Spleen (tissue), 7 donors: ENCODE data around the gene NDUFS5.

ENCODE experiments used
- CTCF ChIP-seq, 11 experiments: fragments of 200-600 bp in 7 of 11; fragments of 450-650 bp in 4 of 11; sonication (generic) in 4 of 11; IDR thresholded peaks in 8 of 11; conservative IDR thresholded peaks in 3 of 11; 1 replicate in 7 of 11; 2 replicates in 4 of 11; pipeline versions ENCODE4 v1.4.0 to v1.8.0; 2016 to 2021; ENCODE audit warnings: antibody characterized with exemption in 11 of 11, inconsistent platforms in 4 of 11, mild to moderate bottlenecking in 1 of 11
- POLR2A ChIP-seq, 3 donors: fragments of 450-650 bp; IDR thresholded peaks; one replicate each; pipeline ENCODE4 v1.5.1; 2017; ENCODE audit warnings: antibody characterized with exemption in 3 of 3, mild to moderate bottlenecking in 1 of 3
- POLR2AphosphoS5 ChIP-seq, 3 donors: sonication (generic); formaldehyde crosslinking; IDR thresholded peaks; one replicate each; pipeline ENCODE4 v1.5.1; 2017; ENCODE audit warnings: antibody characterized with exemption in 3 of 3
- donor health status: DM: no; HTN: no; CAD: no; lungs with moderate emphysema.
- donor health status: DM: no; HTN: no; CAD: no.
- donor health status: DM: no; HTN: no; CAD: no.

GRCh38 chr1:39082010-39082799 is 56.1 kb downstream of the NDUFS5 start:
- TF ChIP-seq CTCF (IDR thresholded peaks at IDR 0.05 in 8 of 11, conservative IDR thresholded peaks at IDR 0.05 in 3 of 11) (no peak), POLR2AphosphoS5 (IDR thresholded peaks at IDR 0.05) (no peak), POLR2A (IDR thresholded peaks at IDR 0.05) (no peak)
